Neural progenitor cell (in vitro differentiated cells): Measurements from ENCODE around the gene CNTNAP2.

Source experiments
- EZH2 ChIP-seq: fragments of 200-600 bp; sonication (generic); IDR thresholded peaks from 2 replicates; pipeline ENCODE4 v1.6.1; 2017; ENCODE audit warnings: antibody characterized with exemption, mild to moderate bottlenecking, moderate library complexity
- EZH2phosphoT487 ChIP-seq: fragments of 200-600 bp; sonication (generic); IDR thresholded peaks from 2 replicates; pipeline ENCODE4 v1.6.1; 2017; ENCODE audit warnings: antibody characterized with exemption
- TF ChIP-seq, protein P1 (sequence below): fragments of 200-600 bp; sonication (generic); IDR thresholded peaks from 2 replicates; pipeline ENCODE4 v1.5.1; 2017; ENCODE audit warnings: antibody characterized with exemption, mild to moderate bottlenecking

DNA sequence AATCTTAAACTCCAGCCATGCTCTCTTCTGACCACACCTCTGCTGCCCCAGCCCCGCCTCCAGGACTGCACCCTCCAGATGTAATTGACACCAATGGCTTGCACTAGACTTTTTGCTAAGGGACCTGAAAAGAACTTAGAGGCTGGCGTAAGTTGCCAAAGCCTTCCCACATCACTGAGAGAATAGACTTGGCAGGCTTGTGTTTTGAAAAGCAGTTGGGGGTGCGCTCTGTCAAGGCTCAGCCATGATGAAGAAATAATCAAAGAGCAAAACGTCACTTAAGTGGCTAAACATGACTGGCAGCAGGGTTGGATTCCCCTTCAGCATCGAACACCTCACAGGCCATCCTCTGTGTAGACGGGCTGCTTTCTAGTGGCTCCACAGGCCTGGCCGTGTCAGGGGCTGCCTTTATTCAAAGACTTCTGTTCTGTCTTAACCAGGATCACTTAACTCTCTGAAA lies 2278.8 kb downstream of the CNTNAP2 start:
- TF ChIP-seq, protein P1, sequence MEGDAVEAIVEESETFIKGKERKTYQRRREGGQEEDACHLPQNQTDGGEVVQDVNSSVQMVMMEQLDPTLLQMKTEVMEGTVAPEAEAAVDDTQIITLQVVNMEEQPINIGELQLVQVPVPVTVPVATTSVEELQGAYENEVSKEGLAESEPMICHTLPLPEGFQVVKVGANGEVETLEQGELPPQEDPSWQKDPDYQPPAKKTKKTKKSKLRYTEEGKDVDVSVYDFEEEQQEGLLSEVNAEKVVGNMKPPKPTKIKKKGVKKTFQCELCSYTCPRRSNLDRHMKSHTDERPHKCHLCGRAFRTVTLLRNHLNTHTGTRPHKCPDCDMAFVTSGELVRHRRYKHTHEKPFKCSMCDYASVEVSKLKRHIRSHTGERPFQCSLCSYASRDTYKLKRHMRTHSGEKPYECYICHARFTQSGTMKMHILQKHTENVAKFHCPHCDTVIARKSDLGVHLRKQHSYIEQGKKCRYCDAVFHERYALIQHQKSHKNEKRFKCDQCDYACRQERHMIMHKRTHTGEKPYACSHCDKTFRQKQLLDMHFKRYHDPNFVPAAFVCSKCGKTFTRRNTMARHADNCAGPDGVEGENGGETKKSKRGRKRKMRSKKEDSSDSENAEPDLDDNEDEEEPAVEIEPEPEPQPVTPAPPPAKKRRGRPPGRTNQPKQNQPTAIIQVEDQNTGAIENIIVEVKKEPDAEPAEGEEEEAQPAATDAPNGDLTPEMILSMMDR, result no peak
- TF ChIP-seq EZH2phosphoT487, result no peak
- TF ChIP-seq EZH2, result no peak
